GM19240 (cell line): ENCODE data around the gene NOP14.
"Not testable (repeated sequence)": the region's sequence is repeated elsewhere in the genome, so short reads cannot be mapped to it uniquely, and the experiment has no call there.

Experiments used
- DNase-seq: peaks from one replicate; pipeline ENCODE4 v3.0.0; 2011; ENCODE audit warnings: low spot score; ENCODE audit not compliant: insufficient read length

NOP14 gene

DNA sequence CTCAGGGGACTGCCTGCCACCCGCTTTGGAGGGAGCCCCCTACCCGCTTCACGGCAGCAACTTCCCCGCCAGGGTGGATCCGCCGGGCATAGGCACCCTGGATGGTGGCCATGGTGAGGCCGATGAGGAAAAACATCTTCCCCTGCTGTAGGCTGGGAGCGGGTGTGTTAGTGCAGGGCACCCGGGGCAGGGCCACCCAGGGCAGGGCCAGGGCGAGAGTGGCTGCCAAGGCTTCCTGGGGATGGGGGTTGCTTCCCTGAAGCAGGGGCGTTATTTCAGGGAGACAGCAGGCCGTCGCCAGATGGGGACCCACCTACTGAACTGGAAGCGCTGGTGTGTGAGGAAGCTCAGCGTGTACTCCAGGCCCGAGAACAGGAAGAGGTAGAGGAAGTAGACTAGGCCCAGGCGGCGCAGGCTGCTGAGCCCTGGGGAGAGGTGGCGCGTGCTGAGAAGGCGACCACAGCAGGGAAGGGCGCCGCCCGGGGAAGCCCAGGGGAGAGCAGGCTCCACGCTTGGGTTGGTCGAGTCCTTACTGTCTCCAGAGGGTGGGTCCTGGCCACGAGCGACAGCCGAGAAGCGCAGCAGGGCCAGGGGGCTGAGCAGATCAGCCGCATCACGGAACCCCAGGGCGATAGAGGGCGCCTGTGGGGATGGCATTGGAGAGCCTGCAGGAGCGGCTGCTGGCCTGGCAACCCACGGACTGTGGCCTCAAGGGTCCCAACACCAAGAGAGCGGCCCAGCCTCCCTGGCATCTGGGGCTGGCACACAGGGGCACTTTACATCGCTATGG is 31.5 kb downstream of the NOP14 start:
- DNase-seq: peak; percentile 60

DNA sequence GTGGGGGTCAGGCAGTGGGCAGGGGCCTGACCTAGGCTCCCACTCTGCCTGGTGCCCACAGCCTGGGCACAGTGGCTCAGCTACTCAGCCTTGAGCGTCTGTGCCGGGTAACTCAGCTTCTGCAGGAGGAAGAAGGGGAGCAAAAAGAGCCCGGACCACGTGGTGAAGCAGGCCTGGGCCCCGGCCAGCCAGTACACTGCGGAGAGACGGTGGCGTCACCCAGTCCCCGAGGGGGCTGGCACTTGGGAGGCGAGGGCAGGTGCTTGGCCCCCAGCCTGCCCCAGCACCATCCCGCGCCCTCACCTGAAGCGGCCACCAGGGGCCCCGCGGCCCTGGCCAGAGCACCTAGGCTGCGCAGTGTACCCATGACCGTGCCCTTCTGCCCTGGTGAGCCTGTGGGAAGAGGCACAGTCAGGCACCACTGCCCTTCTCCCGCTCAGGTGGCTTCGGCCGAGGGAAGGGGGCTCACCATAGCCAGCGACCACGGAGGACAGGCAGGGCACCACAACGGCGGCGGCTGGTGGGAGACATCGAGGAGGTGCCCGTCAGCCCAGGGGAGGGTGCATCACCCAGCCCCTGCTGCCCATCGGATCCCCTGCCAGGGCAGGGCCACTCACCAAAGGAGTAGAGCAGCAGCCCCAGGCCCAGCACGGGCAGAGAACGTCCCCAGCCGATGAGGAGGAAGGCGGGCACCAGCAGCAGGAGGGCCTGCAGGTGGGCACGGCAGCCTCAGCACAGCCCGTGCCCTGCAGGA is 32.3 kb downstream of the NOP14 start:
- no peak for DNase-seq

DNA sequence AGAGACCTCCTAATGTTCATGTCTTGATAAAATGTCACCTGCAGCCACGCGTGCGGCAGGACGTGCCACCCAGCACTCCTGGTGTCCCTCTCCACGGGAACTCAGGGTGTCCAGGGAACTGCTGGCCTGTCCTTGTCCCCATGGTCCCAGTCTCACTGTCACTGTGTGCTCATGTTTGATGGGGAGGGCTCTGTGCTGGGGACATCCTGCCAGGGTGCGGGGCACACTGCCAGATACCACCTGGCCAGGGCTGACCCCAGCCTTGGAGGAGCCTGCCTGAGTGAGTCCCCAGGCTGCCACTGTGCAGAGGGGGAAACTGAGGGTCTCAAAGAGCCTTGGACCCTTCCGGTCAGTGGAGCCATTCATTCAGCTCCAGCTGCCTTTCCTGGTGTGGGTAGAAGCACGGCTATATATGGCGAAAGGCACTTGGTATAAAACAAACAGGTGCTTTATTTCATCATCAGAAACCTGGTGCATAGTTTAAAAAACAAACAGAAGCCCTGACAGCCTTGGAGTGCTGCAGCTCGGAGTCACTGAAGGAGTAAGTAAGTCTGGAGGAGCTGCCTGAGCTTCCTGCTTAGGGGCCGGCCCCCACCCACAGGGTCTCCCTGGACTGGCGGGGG is 33.0 kb downstream of the NOP14 start:
- no peak for DNase-seq

DNA sequence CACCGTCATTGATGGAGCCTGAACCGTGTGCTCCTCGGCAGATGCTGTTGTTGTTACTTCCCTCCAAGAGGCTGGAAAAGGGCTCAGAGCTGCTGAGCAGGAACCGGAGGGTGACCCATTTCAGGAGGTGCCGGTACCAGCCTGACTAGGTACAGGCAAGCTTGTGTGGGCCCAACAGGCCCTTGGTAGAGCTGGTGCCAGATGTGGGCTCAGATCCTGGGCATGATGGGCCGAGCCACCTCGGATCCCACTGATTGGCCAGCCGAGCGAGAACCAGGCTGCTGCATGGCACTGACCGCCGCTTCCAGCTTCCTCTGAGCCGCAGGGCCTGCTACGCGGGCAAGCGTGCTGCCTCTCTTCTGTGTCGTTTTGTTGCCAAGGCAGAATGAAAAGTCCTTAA is 33.7 kb downstream of the NOP14 start:
- no peak for DNase-seq

DNA sequence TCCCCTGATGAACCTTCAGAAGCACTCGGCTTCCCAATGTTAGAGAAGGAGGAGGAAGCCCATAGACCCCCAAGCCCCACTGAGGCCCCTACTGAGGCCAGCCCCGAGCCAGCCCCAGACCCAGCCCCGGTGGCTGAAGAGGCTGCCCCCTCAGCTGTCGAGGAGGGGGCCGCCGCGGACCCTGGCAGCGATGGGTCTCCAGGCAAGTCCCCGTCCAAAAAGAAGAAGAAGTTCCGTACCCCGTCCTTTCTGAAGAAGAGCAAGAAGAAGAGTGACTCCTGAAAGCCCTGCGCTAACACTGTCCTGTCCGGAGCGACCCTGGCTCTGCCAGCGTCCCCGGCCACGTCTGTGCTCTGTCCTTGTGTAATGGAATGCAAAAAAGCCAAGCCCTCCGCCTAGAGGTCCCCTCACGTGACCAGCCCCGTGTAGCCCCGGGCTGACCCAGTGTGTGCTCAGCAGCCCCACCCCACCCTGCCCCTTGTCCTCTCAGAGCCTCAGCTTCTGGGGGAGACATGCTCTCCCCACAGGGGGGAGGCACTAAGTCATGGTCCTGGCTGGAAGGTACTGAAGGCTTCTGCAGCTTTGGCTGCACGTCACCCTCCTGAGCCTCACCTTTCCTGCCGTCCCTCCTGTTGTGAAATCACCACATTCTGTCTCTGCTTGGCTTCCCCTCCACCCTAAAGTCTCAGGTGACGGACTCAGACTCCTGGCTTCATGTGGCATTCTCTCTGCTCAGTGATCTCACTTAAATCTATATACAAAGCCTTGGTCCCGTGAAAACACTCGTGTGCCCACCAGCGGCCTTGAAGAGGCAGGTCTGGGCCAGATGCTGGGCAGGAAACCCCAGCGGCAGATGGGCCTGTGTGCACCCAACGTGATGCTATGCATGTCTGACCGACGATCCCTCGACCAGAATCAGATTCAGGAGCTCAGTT is 34.7 kb downstream of the NOP14 start:
- no peak for DNase-seq

DNA sequence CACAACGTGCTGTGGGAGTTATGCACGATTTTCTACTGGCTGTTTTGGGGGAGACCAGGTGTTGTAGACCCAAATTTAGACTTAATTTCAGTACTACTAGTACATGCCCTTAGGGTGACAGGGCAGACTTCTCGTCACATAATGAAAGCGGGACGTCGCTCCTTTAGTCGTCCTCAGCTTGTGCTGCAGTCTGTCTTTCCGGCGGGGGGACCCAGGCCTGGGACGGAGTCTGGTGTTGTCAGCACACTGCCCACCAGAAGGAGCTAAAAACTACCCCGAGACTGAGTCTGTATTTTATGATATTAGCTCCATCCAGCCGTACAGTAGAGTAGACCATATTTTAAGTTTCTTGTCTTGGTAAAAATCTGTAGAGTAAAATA is 35.5 kb downstream of the NOP14 start:
- no peak for DNase-seq

DNA sequence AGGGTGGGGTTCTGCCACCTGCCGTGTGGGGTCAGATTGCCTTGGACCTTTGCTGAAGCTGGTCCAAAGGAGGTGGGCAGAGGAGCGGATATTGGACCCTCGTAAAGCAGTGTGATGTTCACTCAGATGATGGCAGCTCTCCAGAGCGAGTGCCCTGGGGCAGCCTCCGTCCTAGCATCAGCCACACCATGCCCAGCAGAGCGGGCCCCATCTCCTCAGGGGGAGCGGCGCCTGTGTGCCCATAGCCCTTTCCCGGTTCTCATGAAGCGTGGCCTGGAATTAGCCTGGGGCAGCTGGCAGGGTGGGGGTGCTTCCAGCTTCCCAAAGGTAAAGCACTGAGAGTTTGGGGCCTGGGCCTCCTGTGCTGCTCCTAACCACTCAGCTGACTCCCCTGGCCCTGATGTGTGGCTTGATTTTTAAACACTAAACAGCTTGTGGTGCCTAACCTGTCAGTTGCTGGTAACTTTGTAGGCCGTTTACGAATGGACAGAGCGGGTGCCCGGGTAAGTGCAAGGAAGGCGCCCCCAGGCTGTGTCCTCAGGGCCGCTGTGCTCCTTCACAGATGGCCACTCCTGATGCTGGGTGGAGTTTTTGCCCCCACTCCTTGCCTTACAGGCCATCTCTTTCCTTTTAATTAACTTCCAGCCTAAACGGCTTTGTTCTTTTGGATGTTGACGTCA is 36.0 kb downstream of the NOP14 start:
- DNase-seq: no peak

DNA sequence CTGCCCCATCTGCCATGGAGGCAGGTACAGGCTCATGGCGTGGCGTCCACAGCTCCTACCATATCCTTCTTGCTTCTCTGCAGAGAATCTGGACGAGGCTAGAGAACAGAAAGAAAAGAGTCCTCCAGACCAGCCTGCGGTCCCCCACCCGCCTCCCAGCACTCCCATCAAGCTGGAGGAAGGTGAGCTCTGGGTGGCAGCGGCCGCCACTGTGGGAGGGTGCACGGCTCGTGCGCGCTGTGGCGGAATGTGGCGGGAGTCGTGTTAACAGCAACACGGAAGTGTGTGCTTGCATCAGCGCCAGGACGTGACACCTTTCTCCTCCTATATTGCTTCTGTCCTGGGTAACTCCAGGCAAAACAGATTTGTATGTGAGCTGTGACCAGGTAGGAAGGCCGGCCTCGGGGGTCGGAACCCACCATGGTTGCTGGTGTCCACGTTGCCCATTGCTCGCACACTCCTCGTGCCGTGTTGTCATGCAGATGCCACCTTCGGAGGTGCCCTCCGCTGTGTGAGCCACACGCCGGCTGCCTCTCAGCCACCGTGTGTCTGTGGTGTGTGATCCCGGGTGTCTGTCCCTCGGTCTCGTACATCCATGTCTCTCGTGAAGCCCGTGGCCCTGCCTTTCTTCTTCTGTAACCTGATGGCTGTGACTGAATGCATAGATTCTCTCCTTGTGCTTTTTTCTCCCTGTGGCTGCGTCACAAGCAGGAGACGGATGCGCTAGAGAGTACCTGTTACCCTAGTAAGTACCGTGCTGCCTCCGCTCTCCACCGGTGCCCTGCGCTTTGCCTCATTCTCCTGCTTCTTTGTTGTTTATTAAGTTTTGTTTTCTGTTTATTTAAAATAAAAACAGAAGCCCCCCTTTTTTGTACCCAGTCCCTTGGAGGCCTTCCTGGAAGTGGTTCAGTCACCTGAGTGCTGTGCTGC is 37.0 kb downstream of the NOP14 start:
- DNase-seq: no peak

DNA sequence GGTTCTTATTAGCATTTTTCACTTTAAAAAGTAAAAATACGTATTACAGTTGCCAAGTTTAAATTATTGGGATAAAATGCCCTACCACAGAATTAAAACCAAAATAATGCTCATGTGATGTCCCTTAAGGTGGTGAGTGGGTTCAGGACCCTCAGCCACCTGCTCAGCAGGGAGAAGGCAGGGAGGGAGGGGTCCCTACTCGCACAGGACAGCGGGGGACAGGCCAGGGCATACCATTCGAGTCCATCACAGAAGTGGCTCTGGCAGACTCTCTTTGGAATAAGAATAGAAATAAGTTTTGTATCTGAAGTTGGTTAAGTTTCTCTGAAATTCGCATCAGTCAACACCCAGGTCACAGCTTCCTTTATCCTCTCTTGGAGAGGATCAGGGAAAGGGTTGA is 37.7 kb downstream of the NOP14 start:
- DNase-seq: no peak

DNA sequence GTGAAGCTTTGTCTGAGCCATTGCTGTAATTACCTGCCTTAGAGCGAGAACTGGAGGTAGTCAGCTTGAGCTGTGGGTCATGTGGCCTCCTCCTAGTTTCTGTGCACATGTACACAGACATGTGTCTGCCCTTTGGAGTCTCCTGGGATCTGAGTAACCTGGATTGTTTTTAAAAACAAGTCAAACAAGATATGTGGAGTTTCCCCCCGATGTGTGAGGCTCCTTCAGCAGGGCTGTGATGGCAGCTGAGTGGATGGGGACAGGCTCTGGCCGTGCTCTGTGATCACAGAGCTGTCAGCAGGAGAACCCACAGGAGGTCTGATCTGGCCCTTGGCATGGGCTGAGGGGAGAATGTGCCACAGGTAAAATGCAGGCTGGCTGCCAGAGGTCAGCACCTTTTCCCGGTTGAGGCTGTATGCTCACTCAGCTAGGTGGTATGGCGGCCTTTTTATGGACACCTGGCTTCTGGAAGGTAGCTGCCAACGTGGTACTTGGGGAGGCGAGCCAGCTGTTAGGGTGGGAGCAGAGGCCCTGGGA is 38.4 kb downstream of the NOP14 start:
- no peak for DNase-seq

DNA sequence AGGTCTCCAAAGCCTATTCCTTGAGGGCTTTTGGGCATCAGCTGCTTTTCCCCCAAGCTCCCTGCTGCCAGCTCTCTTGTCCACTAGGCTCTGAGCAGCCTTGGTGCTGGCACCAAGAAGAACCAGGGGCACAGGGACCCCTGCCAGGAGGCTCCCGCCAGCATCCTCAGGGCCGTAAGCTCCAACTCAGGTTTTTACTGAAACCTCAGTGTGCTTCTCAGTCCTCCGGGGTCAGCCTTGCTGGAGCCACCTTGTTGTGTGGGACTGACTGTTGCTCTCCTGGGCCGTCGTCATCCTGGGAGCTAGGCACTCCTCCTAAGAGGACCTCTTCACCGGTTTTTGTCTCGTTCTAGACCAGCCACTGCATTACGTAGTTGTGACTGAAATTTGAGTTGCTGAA is 38.9 kb downstream of the NOP14 start:
- no peak for DNase-seq

DNA sequence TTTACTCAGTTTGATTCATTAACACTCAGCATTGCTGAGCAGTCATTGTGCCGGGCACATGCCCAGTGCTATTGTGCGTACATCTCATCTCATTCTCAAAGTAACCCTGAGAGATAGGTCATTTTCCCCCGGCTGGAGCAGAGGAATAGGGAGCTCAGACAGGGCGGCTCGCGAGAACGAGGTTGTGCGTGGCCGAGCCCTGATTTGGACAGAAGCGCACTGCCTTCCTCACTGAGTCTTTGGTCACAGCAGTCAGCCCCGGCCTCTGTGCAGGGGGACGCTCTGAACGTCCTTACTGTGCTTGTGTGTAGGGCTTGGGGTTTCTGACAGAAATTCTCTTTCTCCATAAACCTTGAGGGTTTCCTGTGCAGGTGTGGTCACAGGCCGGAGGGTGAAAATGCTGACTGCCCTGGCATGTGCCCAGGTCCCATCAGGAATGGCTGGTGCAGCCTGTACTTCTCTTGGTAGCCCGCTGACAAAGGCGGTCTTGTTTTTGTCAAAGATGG is 39.5 kb downstream of the NOP14 start:
- DNase-seq: no peak

DNA sequence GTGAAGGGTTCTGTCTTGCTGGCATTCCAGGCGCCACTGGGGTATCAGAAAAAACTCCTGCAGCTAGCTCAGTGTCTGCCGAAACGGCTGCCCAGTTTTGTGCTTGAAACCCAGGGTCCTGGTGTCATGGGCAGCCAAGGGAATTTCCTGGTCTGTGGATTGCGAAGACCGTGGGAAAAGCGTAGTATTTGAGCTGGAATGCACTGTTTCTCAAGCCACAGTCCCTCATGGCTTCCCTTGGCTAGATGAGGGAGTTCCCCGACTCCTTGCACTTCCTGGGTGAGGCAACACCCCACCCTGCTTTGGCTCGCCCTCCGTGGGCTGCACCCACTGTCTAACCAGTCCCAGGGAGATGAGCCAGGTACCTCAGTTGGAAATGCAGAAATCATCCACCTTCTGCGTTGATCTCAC is 40.1 kb downstream of the NOP14 start:
- DNase-seq: no peak

DNA sequence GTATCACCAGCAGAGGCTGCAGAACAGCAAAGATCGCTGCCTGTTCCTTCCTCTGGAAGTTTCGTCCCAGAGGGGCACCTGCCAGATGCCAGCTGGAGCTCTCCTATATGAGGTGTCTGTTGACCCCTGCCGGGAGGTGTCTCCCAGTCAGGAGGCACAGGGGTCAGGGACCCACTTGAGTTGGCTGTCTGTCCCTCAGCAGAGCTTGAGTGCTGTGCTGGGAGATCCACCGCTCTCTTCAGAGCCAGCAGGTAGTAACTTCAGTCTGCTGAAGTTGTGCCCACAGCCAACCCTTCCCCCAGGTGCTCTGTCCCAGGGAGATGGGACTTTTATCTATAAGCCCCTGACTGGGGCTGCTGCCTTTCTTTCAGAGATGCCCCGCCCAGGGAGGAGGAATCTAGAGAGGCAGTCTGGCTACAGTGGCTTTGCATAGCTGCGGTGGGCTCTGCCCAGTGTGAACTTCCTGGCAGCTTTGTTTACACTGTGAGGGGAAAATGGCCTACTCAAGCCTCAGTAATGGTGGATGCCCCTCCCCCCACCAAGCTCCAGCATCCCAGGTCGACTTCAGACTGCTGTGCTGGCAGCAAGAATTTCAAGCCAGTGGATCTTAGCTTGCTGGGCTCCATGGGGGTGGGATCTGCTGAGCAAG is 40.6 kb downstream of the NOP14 start:
- not testable (repeated sequence) for DNase-seq

DNA sequence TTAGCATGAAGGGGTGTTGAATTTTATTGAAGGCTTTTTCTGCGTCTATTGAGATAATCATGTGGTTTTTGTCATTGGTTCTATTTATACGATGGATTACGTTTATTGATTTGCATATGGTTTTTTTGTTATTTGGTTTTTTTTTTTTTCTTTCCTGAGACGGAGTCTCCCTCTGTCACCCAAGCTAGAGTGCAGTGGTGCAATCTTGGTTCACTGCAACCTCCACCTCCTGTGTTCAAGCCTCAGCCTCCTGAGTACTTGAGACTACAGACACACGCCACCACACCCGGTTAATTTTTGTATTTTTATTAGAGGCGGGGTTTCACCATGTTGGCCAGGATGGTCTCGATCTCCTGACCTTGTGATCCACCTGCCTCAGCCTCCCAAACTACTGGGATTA is 44.5 kb downstream of the NOP14 start:
- not testable (repeated sequence) for DNase-seq

DNA sequence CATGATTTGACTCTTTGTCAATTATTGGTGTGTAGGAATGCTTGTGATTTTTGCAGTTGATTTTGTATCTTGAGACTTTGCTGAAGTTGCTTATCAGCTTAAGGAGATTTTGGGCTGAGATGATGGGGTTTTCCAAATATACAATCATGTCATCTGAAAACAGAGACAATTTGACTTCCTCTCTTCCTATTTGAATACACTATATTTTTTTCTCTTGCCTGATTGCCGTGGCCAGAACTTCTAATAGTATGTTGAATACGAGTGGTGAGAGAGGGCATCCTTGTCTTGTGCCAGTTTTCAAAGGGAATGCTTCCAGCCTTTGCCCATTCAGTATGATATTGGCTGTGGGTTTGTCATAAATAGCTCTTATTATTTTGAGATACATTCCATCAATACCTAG is 44.9 kb downstream of the NOP14 start:
- not testable (repeated sequence) for DNase-seq

DNA sequence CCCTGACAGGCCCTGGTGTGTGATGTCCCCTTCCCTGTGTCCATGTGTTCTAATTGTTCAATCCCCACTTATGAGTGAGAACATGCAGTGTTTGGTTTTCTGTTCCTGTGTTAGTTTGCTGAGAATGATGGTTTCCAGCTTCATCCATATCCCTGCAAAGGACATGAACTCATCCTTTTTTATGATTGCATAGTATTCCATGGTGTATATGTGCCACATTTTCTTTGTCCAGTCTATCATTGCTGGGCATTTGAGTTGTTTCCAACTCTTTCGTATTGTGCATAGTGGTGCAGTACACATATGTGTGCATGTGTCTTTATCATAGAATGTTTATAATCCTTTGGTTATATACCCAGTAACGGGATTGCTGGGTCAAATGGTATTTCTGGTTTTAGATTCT is 46.5 kb downstream of the NOP14 start:
- DNase-seq: not testable (repeated sequence)

DNA sequence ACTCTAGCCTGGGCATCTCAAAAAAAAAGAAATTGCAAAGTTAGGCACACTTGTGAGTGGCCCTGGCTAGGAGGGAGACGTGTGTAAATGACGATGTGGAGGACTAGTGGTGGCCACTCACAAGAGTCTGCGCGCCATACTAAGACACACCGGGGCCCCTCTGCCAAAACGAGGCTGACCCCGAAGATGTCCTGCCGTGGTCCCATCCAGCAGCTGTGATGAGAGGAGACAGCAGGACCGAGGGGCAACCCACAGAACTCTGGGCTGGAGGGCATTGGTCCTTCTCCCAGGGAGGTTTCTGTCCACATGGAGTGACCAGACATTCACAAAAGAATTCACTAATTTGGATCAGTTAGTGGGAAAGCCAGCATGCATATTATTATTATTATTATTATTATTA is 47.4 kb downstream of the NOP14 start:
- no peak for DNase-seq
